DMS114 treated with DMSO at 0.1 percent for 48 hours (cell line): Measurements from ENCODE around the gene PDXDC1.
"Not testable (repeated sequence)": the region's sequence is repeated elsewhere in the genome, so short reads cannot be mapped to it uniquely, and the experiment has no call there.

Experiments used
- DNase-seq: peaks from one replicate; lab custom pipeline; 2025; ENCODE audit not compliant: unreplicated experiment; lab: John Stamatoyannopoulos, UW

Gene PDXDC1

DNA sequence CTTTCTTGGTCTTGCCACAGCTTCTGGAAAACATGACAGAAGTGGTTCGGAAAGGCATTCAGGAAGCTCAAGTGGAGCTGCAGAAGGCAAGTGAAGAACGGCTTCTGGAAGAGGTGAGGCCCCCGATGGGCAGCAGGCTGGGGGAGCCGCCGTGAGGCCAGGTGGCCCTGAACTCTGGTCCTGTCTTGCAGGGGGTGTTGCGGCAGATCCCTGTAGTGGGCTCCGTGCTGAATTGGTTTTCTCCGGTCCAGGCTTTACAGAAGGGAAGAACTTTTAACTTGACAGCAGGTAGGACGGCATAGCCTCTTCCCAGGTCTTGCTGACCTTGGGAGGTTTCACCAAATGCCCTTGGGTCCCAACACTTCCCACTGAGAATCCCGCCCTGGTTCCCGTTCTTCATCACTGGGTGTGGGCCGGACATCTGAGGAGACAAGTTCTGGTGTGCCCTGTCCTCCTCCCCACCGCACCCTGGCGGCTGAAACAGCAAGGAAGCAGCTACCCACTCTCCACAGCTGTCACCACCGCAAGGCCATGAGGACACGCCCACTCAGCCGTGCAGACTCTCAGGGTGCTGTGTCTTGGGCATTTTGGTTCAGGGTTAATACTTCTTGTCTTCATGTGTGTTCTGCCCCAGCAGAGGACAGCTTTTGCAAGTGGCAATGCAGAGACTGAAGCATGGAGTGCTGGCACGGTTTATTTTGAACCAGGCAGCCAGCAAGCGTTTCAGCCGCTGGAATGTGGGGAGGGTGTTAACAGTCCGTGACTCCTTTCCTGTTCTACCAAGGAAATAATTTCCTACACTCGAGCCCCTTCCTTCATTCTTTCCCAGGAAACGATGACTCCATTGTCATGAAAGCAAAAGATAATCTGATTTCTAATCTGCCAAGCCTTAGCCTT lies 59.7 kb downstream of the PDXDC1 start:
- no peak for DNase-seq

- no peak for DNase-seq
Observed at GRCh38 chr16:15035163-15035729, 60.4 kb downstream of the PDXDC1 start.

DNA sequence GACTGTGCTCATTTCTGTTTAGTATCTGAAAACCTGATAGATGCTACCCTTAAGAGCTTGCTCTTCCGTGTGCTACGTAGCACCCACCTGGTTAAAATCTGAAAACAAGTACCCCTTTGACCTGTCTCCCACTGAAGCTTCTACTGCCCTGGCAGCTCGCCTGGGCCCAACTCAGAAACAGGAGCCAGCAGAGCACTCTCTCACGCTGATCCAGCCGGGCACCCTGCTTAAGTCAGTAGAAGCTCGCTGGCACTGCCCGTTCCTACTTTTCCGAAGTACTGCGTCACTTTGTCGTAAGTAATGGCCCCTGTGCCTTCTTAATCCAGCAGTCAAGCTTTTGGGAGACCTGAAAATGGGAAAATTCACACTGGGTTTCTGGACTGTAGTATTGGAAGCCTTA lies 62.2 kb downstream of the PDXDC1 start:
- no peak for DNase-seq

GRCh38 chr16:15037745-15038144 lies 62.9 kb downstream of the PDXDC1 start:
- DNase-seq, result no peak

DNA sequence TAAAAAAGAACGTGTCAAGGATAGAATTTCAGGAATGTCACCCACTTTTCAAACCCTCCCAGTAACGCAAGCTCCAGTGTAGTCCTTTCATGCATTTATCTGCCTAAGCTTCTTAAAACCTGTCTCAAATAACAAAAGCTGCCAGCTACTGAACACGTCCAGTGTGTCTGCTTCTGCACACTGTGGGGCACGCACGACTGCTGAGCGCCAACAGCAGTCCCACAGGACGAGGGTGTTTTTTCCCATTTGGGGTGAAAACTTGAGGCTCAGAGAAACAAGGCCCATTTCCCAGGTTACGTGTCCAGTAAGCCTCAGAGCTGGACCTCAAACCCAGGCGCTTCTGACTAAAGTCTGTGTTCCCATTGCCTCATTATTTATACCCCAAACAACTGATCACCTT lies 63.9 kb downstream of the PDXDC1 start:
- DNase-seq, result no peak

- DNase-seq, result no peak
Observed at GRCh38 chr16:15041271-15042004, 66.6 kb downstream of the PDXDC1 start.

DNA sequence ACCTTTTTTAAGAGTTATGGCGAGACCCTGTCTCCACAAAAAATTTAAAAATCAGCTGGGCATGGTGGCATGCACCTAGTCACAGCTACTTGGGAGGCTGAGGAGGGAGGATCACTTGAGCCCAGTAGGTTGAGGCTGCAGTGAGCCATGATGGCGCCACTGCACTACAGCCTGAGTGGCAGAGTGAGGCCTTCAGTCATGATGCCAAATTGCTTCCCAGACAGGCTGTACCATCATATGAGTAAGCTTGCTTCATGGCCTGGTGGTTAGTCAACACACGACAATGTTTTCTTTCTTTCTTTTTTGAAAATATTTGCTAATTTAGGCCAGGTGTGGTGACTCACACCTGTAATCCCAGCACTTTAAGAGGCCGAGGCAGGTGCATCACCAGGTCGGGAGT lies 68.5 kb downstream of the PDXDC1 start:
- DNase-seq, result no peak

DNA sequence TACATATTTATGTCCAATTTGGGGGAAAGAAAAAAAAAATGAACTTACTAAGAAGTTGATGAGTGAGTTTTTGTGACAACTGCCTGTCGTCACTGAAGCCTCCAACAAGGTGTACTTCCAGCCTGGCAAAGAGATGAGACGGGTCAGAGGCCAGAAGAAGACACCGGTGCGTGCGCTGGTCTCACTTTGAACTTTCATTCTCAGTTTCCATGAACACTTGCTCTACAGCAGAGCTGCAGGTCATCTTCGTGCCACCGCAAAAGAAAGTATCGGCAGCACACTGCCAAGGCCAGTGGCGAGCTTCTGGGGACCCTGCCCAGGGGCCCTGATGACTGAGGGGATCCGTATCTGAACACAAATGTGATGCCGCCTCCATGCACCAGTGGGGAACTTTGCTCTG lies 69.5 kb downstream of the PDXDC1 start:
- no peak for DNase-seq

DNA sequence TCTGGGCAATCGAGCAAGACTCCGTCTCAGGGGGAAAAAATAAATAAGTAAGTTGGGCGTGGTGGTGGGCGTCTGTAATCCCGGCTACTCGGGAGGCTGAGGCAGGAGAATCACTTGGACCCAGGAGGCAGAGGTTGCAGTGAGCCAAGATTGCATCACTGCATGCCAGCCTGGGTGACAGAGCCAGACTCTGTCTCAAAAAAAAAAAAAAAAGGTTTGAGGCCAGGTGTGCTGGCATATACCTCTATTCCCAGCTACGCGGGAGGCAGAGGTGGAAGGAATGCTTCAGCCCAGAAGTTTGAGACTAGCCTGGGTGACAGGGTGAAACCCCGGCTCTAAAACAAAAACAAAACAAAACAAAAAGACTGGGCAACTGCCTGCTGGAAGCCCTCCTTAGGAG lies 70.4 kb downstream of the PDXDC1 start:
- not testable (repeated sequence) for DNase-seq

DNA sequence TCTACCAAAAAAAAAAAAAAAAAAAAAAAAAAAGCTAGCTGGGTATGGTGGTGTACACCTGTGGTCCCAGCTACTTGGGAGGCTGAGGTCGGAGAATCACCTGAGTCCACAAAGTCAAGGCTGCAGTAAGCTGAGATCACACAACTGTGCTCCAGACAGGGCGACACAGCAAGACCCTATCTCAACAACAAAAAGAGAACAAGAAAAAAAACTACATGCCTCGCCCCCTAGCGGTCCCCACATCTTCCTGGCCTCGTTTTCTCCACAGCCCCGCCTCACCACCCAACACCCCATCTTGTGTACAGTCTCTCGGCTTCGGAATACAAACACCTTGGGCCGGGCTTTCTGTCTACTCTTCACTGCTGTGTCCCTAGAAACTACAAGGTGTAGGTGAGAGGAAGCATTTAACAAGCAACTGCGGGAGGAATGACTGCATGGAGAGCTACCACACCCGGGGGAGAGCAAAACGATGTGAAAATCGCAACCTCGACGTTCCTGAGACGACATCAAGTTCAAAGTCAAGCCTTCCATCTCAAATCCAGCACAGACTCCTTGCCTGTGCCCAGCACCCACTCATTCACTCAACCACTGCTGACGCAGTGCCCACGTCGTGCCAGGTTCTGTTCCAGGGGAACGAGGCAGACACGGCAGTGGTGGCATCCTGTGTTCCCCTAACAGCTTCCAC lies 72.0 kb downstream of the PDXDC1 start:
- no peak for DNase-seq

DNA sequence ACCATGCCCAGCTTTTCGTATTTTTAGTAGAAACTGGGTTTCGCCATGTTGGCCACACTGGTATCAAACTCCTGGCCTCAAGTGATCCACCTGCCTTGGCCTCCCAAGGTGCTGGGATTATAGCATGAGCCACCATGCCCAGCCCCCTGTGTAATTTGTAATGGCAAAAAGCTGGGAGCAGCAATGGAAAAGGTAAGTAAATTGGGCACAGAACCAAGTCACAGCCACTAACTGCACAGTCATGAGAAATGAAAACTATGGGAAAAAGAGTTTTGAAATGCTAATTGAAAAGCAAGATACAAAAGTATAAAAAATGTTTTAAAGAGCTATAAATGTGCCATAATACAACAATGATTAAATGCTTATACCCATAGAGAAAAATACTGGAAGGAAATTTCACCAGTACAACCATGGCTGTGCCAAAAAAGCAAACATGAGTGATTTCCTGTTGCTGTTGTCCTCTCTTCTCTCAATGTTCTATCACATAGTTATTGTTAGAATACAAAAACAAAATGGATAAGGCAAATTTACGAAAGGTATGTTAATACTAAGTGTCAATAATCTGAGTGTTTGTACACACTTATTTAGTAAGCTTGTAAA lies 74.9 kb downstream of the PDXDC1 start:
- DNase-seq, result no peak

- not testable (repeated sequence) for DNase-seq
Observed at GRCh38 chr16:15050440-15050839, 75.6 kb downstream of the PDXDC1 start.

GRCh38 chr16:15051387-15051951 lies 76.6 kb downstream of the PDXDC1 start:
- no peak for DNase-seq

GRCh38 chr16:15052747-15053476 lies 78.1 kb downstream of the PDXDC1 start:
- no peak for DNase-seq

DNA sequence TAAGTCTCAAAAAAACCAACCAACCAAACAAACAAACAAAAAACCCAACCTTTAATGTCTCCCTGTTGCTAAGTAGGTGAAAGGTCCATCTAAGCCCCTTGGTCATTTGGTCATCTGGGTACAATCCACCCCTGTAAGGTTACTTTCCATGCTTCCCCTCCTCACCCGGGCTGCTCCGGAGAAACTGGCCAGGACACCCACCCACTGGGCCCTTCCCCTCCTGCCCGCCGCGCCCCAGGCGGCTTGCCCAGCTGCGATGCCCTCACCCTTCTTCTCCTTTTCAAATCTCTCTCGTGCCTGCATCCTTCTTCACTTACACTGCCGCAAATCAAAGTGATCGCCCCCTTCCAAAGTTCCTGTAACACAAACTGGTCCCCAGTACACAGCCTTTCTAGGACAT lies 79.1 kb downstream of the PDXDC1 start:
- no peak for DNase-seq

- DNase-seq, result no peak
Observed at GRCh38 chr16:15054357-15055140, 79.7 kb downstream of the PDXDC1 start.

GRCh38 chr16:15055141-15056053 lies 80.6 kb downstream of the PDXDC1 start:
- DNase-seq, result no peak
